GM04503 (cell line): ENCODE results near the gene NXPH4.

Experiments used
- DNase-seq: peaks from one replicate; pipeline ENCODE4 v3.0.0-alpha.2; 2012; ENCODE audit warnings: low read depth

NXPH4 gene

GRCh38 chr12:57219205-57219992 is 2.8 kb downstream of the NXPH4 start:
- no peak for DNase-seq

DNA sequence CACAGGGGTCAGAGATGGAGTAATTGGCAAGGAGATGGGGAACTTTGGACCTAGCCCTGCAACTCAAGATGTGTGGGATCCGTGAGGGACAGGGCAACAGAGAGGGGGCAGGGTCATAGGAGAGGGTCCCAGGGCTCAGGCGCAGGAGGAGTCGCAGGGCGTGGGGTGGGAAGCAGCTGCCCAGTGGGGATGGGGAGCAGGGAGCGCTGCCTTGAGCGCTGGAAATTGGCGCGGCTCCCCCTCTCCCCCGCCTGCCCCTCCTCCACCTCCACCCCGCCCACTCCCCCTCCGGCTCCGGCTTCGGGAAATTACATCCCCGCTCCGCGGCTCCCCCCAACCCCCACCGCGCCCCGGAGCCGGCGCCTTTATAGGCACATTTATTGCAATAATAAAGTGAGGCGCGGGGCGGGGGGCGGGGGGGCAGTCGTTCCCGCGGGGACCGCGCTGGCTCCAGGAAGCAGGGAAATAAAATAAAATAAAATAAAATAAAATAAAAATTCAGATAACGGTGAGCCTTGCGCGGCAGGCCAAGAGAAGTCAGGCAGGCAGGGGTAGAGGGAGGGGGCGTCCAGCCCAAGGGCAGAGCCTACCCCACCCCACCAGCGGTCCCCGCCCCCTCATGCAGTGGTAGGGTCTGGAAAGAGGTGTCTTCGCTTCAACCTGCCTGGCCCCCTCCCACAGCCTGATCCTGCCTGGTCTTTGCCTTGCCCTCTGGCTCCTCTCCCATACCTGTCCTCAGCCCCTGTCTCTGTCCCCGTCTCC is 3.6 kb downstream of the NXPH4 start:
- DNase-seq: no peak

DNA sequence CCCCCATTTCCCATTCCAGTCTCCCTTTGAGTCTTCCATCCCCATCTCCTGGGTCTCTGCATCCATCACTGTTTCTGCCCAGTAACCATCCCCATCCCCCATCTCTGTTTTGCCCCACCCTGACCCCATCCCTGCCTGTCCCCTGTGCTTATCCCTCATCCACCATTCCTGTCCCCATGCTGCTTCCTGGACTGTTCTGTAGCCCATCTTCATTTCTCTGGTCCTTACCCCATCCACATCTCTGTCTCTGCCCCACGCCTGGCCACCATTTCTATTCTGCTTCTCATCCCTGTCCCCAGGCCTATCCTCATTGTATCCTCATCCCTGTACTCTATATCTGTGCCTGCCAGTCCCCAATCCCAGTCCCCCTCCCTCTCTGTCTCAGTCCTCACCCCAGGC is 4.2 kb downstream of the NXPH4 start:
- no peak for DNase-seq

GRCh38 chr12:57221169-57221917 is 4.7 kb downstream of the NXPH4 start:
- no peak for DNase-seq

- no peak for DNase-seq
Measured at GRCh38 chr12:57222286-57223190, 5.9 kb downstream of the NXPH4 start.

- DNase-seq: no peak
Measured at GRCh38 chr12:57223191-57224165, 6.9 kb downstream of the NXPH4 start.

- no peak for DNase-seq
Measured at GRCh38 chr12:57224278-57224972, 7.8 kb downstream of the NXPH4 start.

DNA sequence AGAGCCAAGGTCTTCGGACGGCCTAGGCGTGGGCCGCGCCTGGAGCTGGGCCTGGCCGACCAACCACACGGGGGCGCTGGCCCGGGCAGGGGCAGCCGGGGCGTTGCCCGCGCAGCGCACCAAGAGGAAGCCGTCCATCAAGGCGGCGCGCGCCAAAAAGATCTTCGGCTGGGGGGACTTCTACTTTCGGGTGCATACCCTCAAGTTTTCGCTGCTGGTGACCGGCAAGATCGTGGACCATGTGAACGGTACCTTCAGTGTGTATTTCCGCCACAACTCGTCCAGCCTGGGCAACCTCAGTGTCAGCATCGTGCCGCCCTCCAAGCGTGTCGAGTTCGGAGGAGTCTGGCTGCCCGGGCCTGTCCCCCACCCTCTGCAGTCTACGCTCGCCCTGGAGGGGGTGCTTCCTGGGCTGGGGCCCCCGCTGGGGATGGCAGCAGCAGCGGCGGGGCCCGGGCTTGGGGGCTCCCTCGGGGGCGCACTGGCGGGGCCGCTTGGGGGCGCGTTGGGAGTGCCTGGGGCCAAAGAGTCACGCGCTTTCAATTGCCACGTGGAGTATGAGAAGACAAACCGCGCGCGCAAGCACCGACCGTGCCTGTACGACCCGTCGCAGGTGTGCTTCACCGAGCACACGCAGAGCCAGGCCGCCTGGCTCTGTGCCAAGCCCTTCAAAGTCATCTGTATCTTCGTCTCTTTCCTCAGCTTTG is 8.5 kb downstream of the NXPH4 start:
- DNase-seq: no peak

DNA sequence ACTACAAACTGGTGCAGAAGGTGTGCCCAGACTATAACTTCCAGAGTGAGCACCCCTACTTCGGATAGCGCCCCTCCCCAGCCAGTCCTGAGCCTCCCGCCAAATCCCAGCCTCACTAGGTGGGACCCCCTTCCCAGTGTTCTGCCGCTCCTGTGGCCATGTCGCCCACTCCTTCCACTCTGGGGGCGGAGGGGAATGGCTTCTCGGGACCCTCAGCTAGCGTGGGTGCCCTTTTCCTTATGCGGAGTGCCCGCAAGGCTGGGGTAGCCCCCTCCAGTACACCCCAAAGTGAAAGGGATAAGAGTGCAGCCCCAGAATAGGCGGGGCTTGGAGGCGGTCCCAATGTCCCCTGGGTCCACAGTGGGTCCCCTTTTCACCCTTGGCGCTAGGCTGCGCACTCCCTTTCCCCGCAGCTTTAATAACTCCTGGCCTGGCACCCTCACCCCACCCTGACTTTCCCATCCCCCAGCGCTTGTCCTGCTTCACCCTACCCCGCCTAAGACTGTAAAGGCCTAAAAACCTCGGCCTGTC is 9.2 kb downstream of the NXPH4 start:
- no peak for DNase-seq

DNA sequence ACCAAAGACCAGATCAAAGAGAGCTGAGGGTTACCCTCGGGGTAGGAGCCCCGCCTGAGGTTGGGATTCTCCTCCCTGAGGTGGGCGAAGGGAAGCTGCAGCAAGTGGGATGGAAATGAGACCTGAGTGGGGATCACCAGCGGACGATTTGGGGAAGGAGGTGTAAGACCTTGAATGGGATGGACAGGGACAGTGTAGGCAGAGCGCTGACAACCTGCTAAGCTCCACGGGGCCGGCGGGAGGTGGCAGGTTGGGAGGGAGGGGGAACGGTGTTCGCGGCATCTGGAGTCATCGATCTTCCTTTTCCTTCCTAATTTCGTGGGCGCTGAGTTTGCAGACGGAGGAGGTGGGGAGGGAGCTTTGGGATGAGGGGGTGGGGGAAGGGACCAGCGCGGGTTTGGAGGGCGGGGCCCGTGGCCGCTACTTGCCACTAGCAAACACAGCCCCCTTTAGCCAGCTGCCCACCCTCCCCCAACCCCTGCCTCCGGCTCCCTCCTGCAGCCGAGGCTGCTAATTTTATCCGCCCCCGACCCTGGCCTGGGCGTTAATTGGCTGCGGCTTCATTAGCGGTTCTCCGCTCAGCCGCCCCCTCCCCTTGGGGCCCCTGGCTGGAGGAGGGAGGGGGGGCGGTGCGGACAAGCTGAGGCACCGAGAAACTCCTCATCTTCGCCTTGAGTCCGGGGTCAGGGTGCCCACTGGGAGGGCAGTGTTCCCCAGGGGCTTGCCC is 10.2 kb downstream of the NXPH4 start:
- no peak for DNase-seq

GRCh38 chr12:57227315-57228115 is 10.9 kb downstream of the NXPH4 start:
- no peak for DNase-seq

DNA sequence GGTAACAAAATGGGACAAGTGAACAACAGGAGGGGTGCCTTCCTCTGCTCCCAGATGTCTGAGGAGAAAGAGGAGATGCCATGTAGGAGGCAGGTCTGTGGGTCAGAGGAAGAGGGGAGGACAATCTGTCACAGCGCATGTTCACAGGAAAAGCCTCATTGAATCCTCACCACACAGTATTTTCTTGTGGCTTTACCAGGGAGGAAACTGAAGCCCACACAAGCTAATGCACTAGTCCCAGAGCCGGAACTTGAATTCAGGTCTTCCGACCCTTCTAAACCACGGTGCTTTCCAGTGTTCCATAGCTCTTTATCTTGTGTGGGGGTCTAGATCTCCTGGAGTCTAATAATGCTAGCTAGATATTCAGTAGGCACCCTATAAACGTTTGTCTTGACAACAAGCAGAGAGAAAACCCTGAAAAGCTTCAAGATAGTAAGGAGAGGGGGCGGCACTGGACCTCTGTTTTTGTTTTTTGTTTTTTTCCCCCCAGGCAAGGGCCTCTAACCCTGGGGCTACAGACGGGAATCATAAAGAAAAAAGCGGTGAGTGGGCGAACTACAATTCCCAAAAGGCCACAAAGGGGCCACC is 12.5 kb downstream of the NXPH4 start:
- DNase-seq: no peak

GRCh38 chr12:57229634-57230380 is 13.2 kb downstream of the NXPH4 start, which contains the start of gene SHMT2:
SHMT2 (plus strand) TSS chr12:57229711; CDS start chr12:57229779, 68 bp downstream.
- peak; percentile 64 for DNase-seq

DNA sequence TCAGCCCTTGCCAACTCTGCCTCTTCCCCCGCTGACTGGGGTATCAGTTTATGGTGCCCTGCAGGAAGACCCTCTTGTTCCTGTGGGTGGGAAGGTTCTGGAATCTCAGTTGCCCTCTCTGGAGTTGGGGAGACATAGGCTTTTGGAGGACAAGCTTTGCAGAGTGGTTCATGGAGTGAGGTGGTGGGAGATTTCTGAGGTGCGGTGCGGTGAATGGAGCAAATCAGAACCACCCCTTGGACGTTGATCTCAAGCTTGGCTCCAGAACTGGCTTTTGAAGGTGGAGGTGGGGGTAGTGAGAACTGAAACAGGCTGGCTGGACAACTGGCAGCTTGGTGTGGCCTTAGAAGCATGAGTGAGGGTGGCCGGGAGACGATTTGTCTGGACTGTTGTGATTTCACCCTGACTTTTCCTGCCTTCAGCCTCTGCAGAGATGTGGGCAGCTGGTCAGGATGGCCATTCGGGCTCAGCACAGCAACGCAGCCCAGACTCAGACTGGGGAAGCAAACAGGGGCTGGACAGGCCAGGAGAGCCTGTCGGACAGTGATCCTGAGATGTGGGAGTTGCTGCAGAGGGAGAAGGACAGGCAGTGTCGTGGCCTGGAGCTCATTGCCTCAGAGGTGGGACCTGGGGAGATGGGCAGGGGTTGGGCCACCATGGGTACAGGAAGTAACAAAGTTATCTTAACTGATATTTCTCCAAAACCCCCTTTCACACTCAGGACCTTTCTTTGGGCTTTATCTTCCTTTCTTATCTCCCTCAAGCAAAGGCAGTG is 14.0 kb downstream of the NXPH4 start:
- no peak for DNase-seq

GRCh38 chr12:57231276-57232021 is 14.9 kb downstream of the NXPH4 start:
- DNase-seq: no peak
